T-cell (primary cell): ENCODE measurements around the gene RAB8B. TPM values are rescaled to one million over a fixed set of nuclear protein-coding genes. Genes with fewer than 3 reads are reported as not detected.
"Not testable (repeated sequence)": the region's sequence is repeated elsewhere in the genome, so short reads cannot be mapped to it uniquely, and the experiment has no call there.

ENCODE experiments used
- ATAC-seq, 4 experiments: fragments of 200-7000 bp in 3 of 4; fragments of 150-1000 bp in 1 of 4; cut with Tn5 transposase; replicated peaks in 1 of 4; 1 replicate in 3 of 4; 2 replicates in 1 of 4; pipeline ENCODE4 v1.10.0; 2021; ENCODE audit warnings: moderate library complexity in 3 of 4, mild to moderate bottlenecking in 2 of 4, moderate number of reproducible peaks in 1 of 4
- CTCF ChIA-PET, 2 donors: fragments of 300-600 bp; sonication (Branson Sonifier 250); formaldehyde crosslinking; loops; one replicate each; lab custom pipeline; 2022; ENCODE audit warnings: antibody characterized with exemption in 2 of 2; lab: Charles Lee
- POLR2A ChIA-PET, 2 donors: fragments of 300-600 bp; sonication (Branson Sonifier 250); formaldehyde crosslinking; loops; one replicate each; lab custom pipeline; 2022; ENCODE audit warnings: antibody characterized with exemption in 2 of 2; lab: Charles Lee
- DNase-seq, 35 experiments: peaks; one replicate each; pipeline versions ENCODE4 v3.0.0 to v3.0.0-alpha.2; 2013 to 2023
- H3K27ac ChIP-seq: one replicate; pipeline ENCODE4 v1.5.1; 2013; ENCODE audit warnings: low read length
- H3K27me3 ChIP-seq, 2 experiments: replicated peaks in 1 of 2; 1 replicate in 1 of 2; 2 replicates in 1 of 2; pipeline versions ENCODE4 v1.6.1 to v1.7.0; 2013; ENCODE audit warnings: low read length in 1 of 2, mixed read lengths in 1 of 2; ENCODE audit not compliant: control insufficient read depth in 2 of 2, insufficient read depth in 2 of 2; ENCODE audit errors: extremely low read depth in 1 of 2
- H3K36me3 ChIP-seq, 2 donors: 1 replicate in 1 of 2; 2 replicates in 1 of 2; pipeline versions ENCODE4 v1.6.1 to v1.7.0; 2013; ENCODE audit warnings: low read length in 1 of 2; ENCODE audit not compliant: control insufficient read depth in 2 of 2, insufficient read depth in 1 of 2; ENCODE audit errors: extremely low read depth in 1 of 2
- H3K4me1 ChIP-seq, 2 experiments: 1 replicate in 1 of 2; 2 replicates in 1 of 2; pipeline versions ENCODE4 v1.6.1 to v1.7.0; 2013; ENCODE audit warnings: low read length in 2 of 2, mixed read lengths in 1 of 2; ENCODE audit not compliant: insufficient read depth in 2 of 2, control insufficient read depth in 1 of 2; ENCODE audit errors: extremely low read depth in 1 of 2
- H3K4me3 ChIP-seq, 2 donors: 1 replicate in 1 of 2; 2 replicates in 1 of 2; pipeline versions ENCODE4 v1.5.1 to v1.7.0; 2013; ENCODE audit warnings: mild to moderate bottlenecking in 2 of 2, low read length in 1 of 2, moderate library complexity in 1 of 2; ENCODE audit not compliant: control insufficient read depth in 1 of 2; ENCODE audit errors: extremely low read depth in 1 of 2
- H3K9me3 ChIP-seq: 2 replicates; pipeline ENCODE4 v1.7.0; 2013
- H3K27ac Mint-ChIP-seq, 2 donors: one replicate each; pipeline ENCODE4 v1.8.0; 2020 to 2021; ENCODE audit warnings: mild to moderate bottlenecking in 2 of 2, mixed read lengths in 2 of 2
- H3K27me3 Mint-ChIP-seq, 2 donors: one replicate each; pipeline ENCODE4 v1.8.0; 2021 to 2022; ENCODE audit warnings: mixed read lengths in 2 of 2
- H3K36me3 Mint-ChIP-seq: one replicate; pipeline ENCODE4 v1.8.0; 2021; ENCODE audit warnings: mixed read lengths
- H3K4me1 Mint-ChIP-seq, 3 donors: one replicate each; pipeline ENCODE4 v1.8.0; 2020 to 2022; ENCODE audit warnings: mixed read lengths in 3 of 3, mild to moderate bottlenecking in 1 of 3
- H3K4me3 Mint-ChIP-seq, 3 donors: one replicate each; pipeline ENCODE4 v1.8.0; 2020 to 2022; ENCODE audit warnings: mild to moderate bottlenecking in 3 of 3, mixed read lengths in 3 of 3, moderate library complexity in 3 of 3
- H3K9me3 Mint-ChIP-seq, 3 donors: one replicate each; pipeline ENCODE4 v1.8.0; 2020 to 2022; ENCODE audit warnings: mixed read lengths in 3 of 3
- WGBS: methylation state at CpG from one replicate; pipeline ENCODE4 v1.1.5; 2013; ENCODE audit warnings: missing lambda C conversion rate; ENCODE audit not compliant: insufficient coverage; 5-methylcytosine and 5-hydroxymethylcytosine counted together
- total RNA-seq, 35 experiments: library from RNA in 6 of 35; stranded (reverse) in 6 of 35; fragments of 120-200 nt in 1 of 35; gene quantifications; one replicate each; pipeline versions ENCODE4 v1.2.1 to v1.2.4 and lab custom pipeline; 2013 to 2026

The RAB8B gene
- total RNA-seq, 5 donors from 2014 or later (not counting 1 experiment from before 2014, with no cell fraction given): 52.2 to 66.7 (median 55.7) TPM

DNA sequence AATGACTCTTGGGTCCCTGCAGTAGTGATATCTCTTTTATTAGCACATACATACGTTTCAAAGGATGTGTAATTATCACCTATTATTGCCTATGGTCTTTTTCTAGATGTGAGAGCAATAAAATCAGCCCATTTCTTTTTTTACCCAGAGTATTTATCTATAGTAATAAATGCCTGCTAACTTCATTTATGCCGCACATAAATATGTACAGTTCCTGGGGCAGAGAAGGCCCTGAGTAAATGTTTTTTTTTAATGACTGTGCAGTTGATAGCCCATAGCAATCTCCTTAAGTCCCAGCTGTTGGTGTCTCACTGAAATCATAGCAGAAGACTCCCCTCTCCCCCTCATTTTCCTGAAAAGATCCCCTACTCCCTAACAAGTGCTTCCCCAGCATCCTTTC, 16.7 kb downstream of the RAB8B start:
- Histone ChIP-seq H3K36me3 (peaks cover 0 to 15% of the 10 kb centered on the region in 2 donors), H3K4me3 (no peak overlapping the region), H3K27me3 (no peaks in the 10 kb centered on the region), H3K9me3 (no peaks in the 10 kb centered on the region), H3K27ac (no peak overlapping the region), H3K4me1 (peaks cover 47 to 57% of the 10 kb centered on the region in 2 experiments)
- ChIA-PET CTCF (interaction anchor here in 1 of 2 donors (0.6 kb wide), 1 partner anchor 9 kb away, joined by 3 read pairs; no protein-coding TSS in a partner anchor), POLR2A (no interaction called here)
- no CpG with 5 or more reads among the region's 2 CpGs for WGBS
- ATAC-seq: no peak
- Mint-ChIP-seq H3K36me3 (peaks cover 25% of the 10 kb centered on the region), H3K27me3 (no peaks in the 10 kb centered on the region), H3K4me1 (peaks cover 84 to 91% (median 90%) of the 10 kb centered on the region in 3 donors), H3K27ac (peak overlapping the region; percentile 0 to 40), H3K4me3 (no peak overlapping the region), H3K9me3 (no peaks in the 10 kb centered on the region)
- no peak for DNase-seq

GRCh38 chr15:63208824-63209223, 19.4 kb downstream of the RAB8B start:
- H3K27ac ChIP-seq, H3K27me3 ChIP-seq, CTCF ChIA-PET, H3K9me3 ChIP-seq, H3K4me3 ChIP-seq, POLR2A ChIA-PET, ATAC-seq, DNase-seq, H3K36me3 ChIP-seq, H3K9me3 Mint-ChIP-seq, H3K27me3 Mint-ChIP-seq: not testable (repeated sequence)
- Mint-ChIP-seq H3K4me3 (peak overlapping the region in 1 of 3 donors; percentile 12), H3K27ac (peak overlapping the region; percentile 13 to 37), H3K4me1 (peaks cover 90 to 94% (median 91%) of the 10 kb centered on the region in 3 donors), H3K36me3 (peaks cover 16% of the 10 kb centered on the region)
- 100% methylated on average over 3 of the region's 12 CpGs for WGBS
- peaks cover 45 to 51% of the 10 kb centered on the region in 2 experiments for H3K4me1 ChIP-seq

GRCh38 chr15:63210151-63211091, 21.0 kb downstream of the RAB8B start:
- POLR2A ChIA-PET: interaction anchor here (0.6 to 1.5 kb wide), 5 partner anchors 14 to 23 kb away, joined by 3 to 6 read pairs (median 4); no protein-coding TSS in a partner anchor
- H3K4me3 Mint-ChIP-seq: peak overlapping the region; percentile 61 to 65 (median 63)
- H3K4me1 ChIP-seq: peaks cover 41 to 45% of the 10 kb centered on the region in 2 experiments

GRCh38 chr15:63211092-63211490, 21.7 kb downstream of the RAB8B start:
- no peak overlapping the region for H3K4me3 ChIP-seq
- H3K27ac ChIP-seq: peak overlapping the region; percentile 55
- ChIA-PET CTCF (interaction anchor here in 1 of 2 donors (0.5 to 1.7 kb wide), 5 partner anchors 17 to 50 kb away, joined by 3 to 5 read pairs (median 4); no protein-coding TSS in a partner anchor), POLR2A (interaction anchor here (0.6 to 1.5 kb wide), 5 partner anchors 15 to 22 kb away, joined by 3 to 6 read pairs (median 4); no protein-coding TSS in a partner anchor)
- no peaks in the 10 kb centered on the region for H3K9me3 ChIP-seq
- Mint-ChIP-seq H3K27me3 (no peaks in the 10 kb centered on the region), H3K36me3 (peaks cover 20% of the 10 kb centered on the region), H3K4me3 (peak overlapping the region; percentile 61 to 65 (median 63)), H3K4me1 (peaks cover 85 to 89% (median 87%) of the 10 kb centered on the region in 3 donors), H3K27ac (peak overlapping the region; percentile 86 to 88), H3K9me3 (no peaks in the 10 kb centered on the region)
- no peak for ATAC-seq
- peaks cover 0 to 5% of the 10 kb centered on the region in 2 donors for H3K36me3 ChIP-seq
- peaks cover 42 to 45% of the 10 kb centered on the region in 2 experiments for H3K4me1 ChIP-seq
- no peaks in the 10 kb centered on the region for H3K27me3 ChIP-seq
- no peak for DNase-seq
- no CpG with 5 or more reads among the region's 3 CpGs for WGBS

More at GRCh38 chr15:63210151-63211091, 21.0 kb downstream of the RAB8B start:
- peak overlapping the region in 1 of 2 donors; percentile 18 for H3K4me3 ChIP-seq
- CTCF ChIA-PET: interaction anchor here in 1 of 2 donors (0.5 to 1.7 kb wide), 5 partner anchors 17 to 50 kb away, joined by 3 to 5 read pairs (median 4); no protein-coding TSS in a partner anchor
- ATAC-seq (peak; percentile 55 to 62 (median 60)), DNase-seq (peak in 1 of 35 experiments; percentile 31)
- H3K36me3 ChIP-seq: peaks cover 0 to 5% of the 10 kb centered on the region in 2 donors
- Mint-ChIP-seq H3K27ac (peak overlapping the region; percentile 86 to 88), H3K9me3 (no peaks in the 10 kb centered on the region), H3K4me1 (peaks cover 91 to 94% (median 92%) of the 10 kb centered on the region in 3 donors), H3K27me3 (no peaks in the 10 kb centered on the region), H3K36me3 (peaks cover 18% of the 10 kb centered on the region)
- peak overlapping the region; percentile 55 for H3K27ac ChIP-seq
- 42% methylated on average over 2 of the region's 5 CpGs for WGBS
- H3K27me3 ChIP-seq: no peaks in the 10 kb centered on the region
- no peaks in the 10 kb centered on the region for H3K9me3 ChIP-seq

- peaks cover 80 to 84% (median 82%) of the 10 kb centered on the region in 3 donors for H3K4me1 Mint-ChIP-seq
- no peaks in the 10 kb centered on the region for H3K27me3 ChIP-seq
- POLR2A ChIA-PET: interaction anchor here (1.1 to 1.5 kb wide), 4 partner anchors 17 to 21 kb away, joined by 3 to 6 read pairs (median 4); no protein-coding TSS in a partner anchor
- CTCF ChIA-PET: interaction anchor here in 1 of 2 donors (0.5 to 1.7 kb wide), 3 partner anchors 18 to 49 kb away, joined by 3 to 5 read pairs (median 4); no protein-coding TSS in a partner anchor
- peak overlapping the region; percentile 86 to 88 for H3K27ac Mint-ChIP-seq
- peak overlapping the region; percentile 55 for H3K27ac ChIP-seq
- H3K36me3 Mint-ChIP-seq: peaks cover 20% of the 10 kb centered on the region
- peak overlapping the region; percentile 31 to 65 (median 63) for H3K4me3 Mint-ChIP-seq
- no peaks in the 10 kb centered on the region for H3K9me3 ChIP-seq
- DNase-seq (no peak), ATAC-seq (no peak)
- H3K4me1 ChIP-seq: peaks cover 45 to 46% of the 10 kb centered on the region in 2 experiments
- no peak overlapping the region for H3K4me3 ChIP-seq
- no peaks in the 10 kb centered on the region for H3K27me3 Mint-ChIP-seq
- H3K9me3 Mint-ChIP-seq: no peaks in the 10 kb centered on the region
- WGBS: no CpG with 5 or more reads among the region's 2 CpGs
- peaks cover 0 to 5% of the 10 kb centered on the region in 2 donors for H3K36me3 ChIP-seq
Observed at GRCh38 chr15:63211549-63211948, 22.1 kb downstream of the RAB8B start.
